PC-9 (cell line): ENCODE results near the gene NBEAL1. TPM values are rescaled to one million over a fixed set of nuclear protein-coding genes. Genes with fewer than 3 reads are reported as not detected.

Experiments used
- BruUV-seq: library from RNA; stranded (reverse); fragments of 400-500 nt; replicated peaks from 2 replicates; lab custom pipeline; 2021; lab: Mats Ljungman, UMichigan
- CTCF ChIA-PET: fragments of 300-600 bp; sonication (Branson Sonifier 250); formaldehyde crosslinking; loops from one replicate; lab custom pipeline; 2022; ENCODE audit warnings: antibody characterized with exemption; lab: Charles Lee
- POLR2A ChIA-PET: fragments of 300-600 bp; sonication (Branson Sonifier 250); formaldehyde crosslinking; loops from one replicate; lab custom pipeline; 2022; ENCODE audit warnings: antibody characterized with exemption; ENCODE audit not compliant: unreplicated experiment; lab: Charles Lee
- DNase-seq, 2 experiments: peaks; one replicate each; pipeline versions ENCODE4 v3.0.0 to v3.0.0-alpha.2; 2015 to 2022; ENCODE audit warnings: mixed read lengths in 1 of 2
- H2AFZ ChIP-seq: fragments of 200-600 bp; sonication (generic); 2 replicates; pipeline ENCODE4 v1.8.1; 2017; ENCODE audit warnings: antibody characterized with exemption
- H3F3A ChIP-seq: fragments of 200-600 bp; sonication (generic); 2 replicates; pipeline ENCODE4 v1.8.1; 2017; ENCODE audit warnings: antibody characterized with exemption, mild to moderate bottlenecking, low read depth; ENCODE audit not compliant: insufficient read depth
- H3K27ac ChIP-seq: fragments of 200-600 bp; sonication (generic); 2 replicates; pipeline ENCODE4 v1.6.1; 2016; ENCODE audit warnings: mixed run types
- H3K27me3 ChIP-seq: fragments of 200-600 bp; sonication (generic); 2 replicates; pipeline ENCODE4 v1.6.1; 2016; ENCODE audit warnings: low read depth, mixed run types; ENCODE audit not compliant: insufficient read depth
- H3K36me3 ChIP-seq: fragments of 200-600 bp; sonication (generic); 2 replicates; pipeline ENCODE4 v1.6.1; 2016; ENCODE audit warnings: low read depth, mixed run types
- H3K4me1 ChIP-seq: fragments of 200-600 bp; sonication (generic); replicated peaks from 2 replicates; pipeline ENCODE4 v1.6.1; 2016; ENCODE audit warnings: mixed run types; ENCODE audit not compliant: insufficient read depth
- H3K4me2 ChIP-seq: fragments of 200-600 bp; sonication (generic); 2 replicates; pipeline ENCODE4 v1.6.1; 2017; ENCODE audit warnings: mixed run types
- H3K4me3 ChIP-seq: fragments of 200-600 bp; sonication (generic); 2 replicates; pipeline ENCODE4 v1.6.1; 2016; ENCODE audit warnings: mixed run types
- H3K79me2 ChIP-seq: fragments of 200-600 bp; sonication (generic); 2 replicates; pipeline ENCODE4 v1.6.1; 2017; ENCODE audit warnings: low read depth, mixed run types
- H3K9me2 ChIP-seq: fragments of 200-600 bp; sonication (generic); 2 replicates; pipeline ENCODE4 v1.8.1; 2017; ENCODE audit warnings: mild to moderate bottlenecking; ENCODE audit not compliant: insufficient read depth
- H3K9me3 ChIP-seq: fragments of 200-600 bp; sonication (generic); 2 replicates; pipeline ENCODE4 v1.8.1; 2016; ENCODE audit warnings: low read depth; ENCODE audit not compliant: insufficient read depth
- H4K20me1 ChIP-seq: fragments of 200-600 bp; sonication (generic); 2 replicates; pipeline ENCODE4 v1.8.1; 2017; ENCODE audit not compliant: insufficient read depth
- CTCF ChIP-seq: fragments of 200-600 bp; sonication (generic); conservative IDR thresholded peaks from 2 replicates; pipeline ENCODE4 v1.6.1; 2017; ENCODE audit warnings: mixed run types, antibody characterized with exemption, mild to moderate bottlenecking, moderate library complexity
- EZH2 ChIP-seq: fragments of 200-600 bp; sonication (generic); IDR thresholded peaks from 2 replicates; pipeline ENCODE4 v1.8.0; 2017; ENCODE audit warnings: antibody characterized with exemption, low read depth
- intact Hi-C: fragments of 100-400 bp; cut with micrococcal nuclease; formaldehyde crosslinking; loops from one replicate; pipeline ENCODE4 v1.10.0; 2022; ENCODE audit not compliant: unreplicated experiment
- total RNA-seq: library from RNA; stranded (reverse); gene quantifications from 2 replicates; pipeline ENCODE4 v1.2.3, GENCODE V29; 2021

Gene NBEAL1
- total RNA-seq, 1 experiment from 2014 or later, result 19.5 TPM

DNA sequence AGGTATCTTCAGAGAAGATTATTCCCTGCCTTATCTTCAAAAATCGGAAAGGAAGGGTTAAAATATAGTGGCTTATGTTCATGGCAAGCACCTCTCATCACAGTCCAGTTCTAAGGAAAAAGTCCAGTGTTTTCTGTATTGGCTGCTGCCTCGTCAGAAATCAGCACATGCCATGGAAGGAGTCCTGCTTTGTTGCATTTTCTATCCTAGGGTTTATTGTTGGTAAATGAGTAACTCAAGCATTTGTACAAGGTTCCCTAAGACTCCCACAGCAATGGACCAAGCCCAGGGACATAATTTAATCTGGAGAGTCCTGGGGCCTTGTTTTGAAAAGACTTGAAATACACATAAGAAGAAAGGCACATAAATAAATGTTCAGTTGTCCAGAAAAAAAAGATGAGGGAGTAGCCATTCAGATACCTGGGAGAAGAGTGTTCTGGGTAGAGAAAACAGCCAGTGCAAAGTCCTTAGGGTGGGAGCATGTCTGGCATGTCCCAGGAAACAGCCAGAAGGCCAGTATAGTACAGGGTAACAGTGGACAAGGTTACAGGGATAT is 26.4 kb downstream of the NBEAL1 start:
- H3K27me3 ChIP-seq, result no peaks in the 10 kb centered on the region
- ChIA-PET CTCF (no interaction called here), POLR2A (no interaction called here)
- no peaks in the 10 kb centered on the region for H3K9me2 ChIP-seq
- BruUV-seq, result no TSS peak
- no peak for DNase-seq
- H3F3A ChIP-seq, result no peaks in the 10 kb centered on the region
- intact Hi-C loops, result no loop called here
- H3K4me1 ChIP-seq, result no peaks in the 10 kb centered on the region
- H3K9me3 ChIP-seq, result no peaks in the 10 kb centered on the region
- no peak overlapping the region for H3K4me3 ChIP-seq
- no peak for TF ChIP-seq CTCF
- no peak for TF ChIP-seq EZH2
- no peaks in the 10 kb centered on the region for H3K36me3 ChIP-seq
- no peaks in the 10 kb centered on the region for H4K20me1 ChIP-seq
- H2AFZ ChIP-seq, result no peak overlapping the region
- H3K79me2 ChIP-seq, result no peaks in the 10 kb centered on the region
- no peak overlapping the region for H3K27ac ChIP-seq
- H3K4me2 ChIP-seq, result no peak overlapping the region

GRCh38 chr2:203042178-203042577 is 27.5 kb downstream of the NBEAL1 start:
- Histone ChIP-seq H3K9me3 (no peaks in the 10 kb centered on the region), H3K9me2 (no peaks in the 10 kb centered on the region), H3K36me3 (no peaks in the 10 kb centered on the region), H3K27me3 (no peaks in the 10 kb centered on the region), H3K4me1 (no peaks in the 10 kb centered on the region), H3K79me2 (no peaks in the 10 kb centered on the region), H2AFZ (no peak overlapping the region), H3K4me2 (no peak overlapping the region), H3F3A (no peaks in the 10 kb centered on the region), H4K20me1 (no peaks in the 10 kb centered on the region), H3K4me3 (no peak overlapping the region), H3K27ac (no peak overlapping the region)
- CTCF ChIA-PET, result no interaction called here
- intact Hi-C loops, result no loop called here
- TF ChIP-seq EZH2 (no peak), CTCF (no peak)
- no TSS peak for BruUV-seq
- POLR2A ChIA-PET, result no interaction called here
- DNase-seq, result no peak

- no peak for DNase-seq
- Histone ChIP-seq H3K9me2 (no peaks in the 10 kb centered on the region), H3K79me2 (no peaks in the 10 kb centered on the region), H2AFZ (no peak overlapping the region), H3K27me3 (no peaks in the 10 kb centered on the region), H3K4me3 (no peak overlapping the region), H3K4me1 (no peaks in the 10 kb centered on the region), H3K36me3 (no peaks in the 10 kb centered on the region), H3F3A (no peaks in the 10 kb centered on the region), H4K20me1 (no peaks in the 10 kb centered on the region), H3K27ac (no peak overlapping the region), H3K9me3 (no peaks in the 10 kb centered on the region), H3K4me2 (no peak overlapping the region)
- ChIA-PET CTCF (no interaction called here), POLR2A (no interaction called here)
- TF ChIP-seq CTCF (no peak), EZH2 (no peak)
- intact Hi-C loops, result no loop called here
- no TSS peak for BruUV-seq
Observed at GRCh38 chr2:203043226-203043625, 28.6 kb downstream of the NBEAL1 start.
